WTC11 (cell line): ENCODE measurements around the gene SNX5. TPM values are rescaled to one million over a fixed set of nuclear protein-coding genes. Genes with fewer than 3 reads are reported as not detected.
A peak's percentile ranks its signal among the peaks of the same experiment; 100 is the strongest.

Experiments
- ATAC-seq: fragments of 200-7000 bp; cut with Tn5 transposase; 2 replicates; pipeline ENCODE4 v1.10.0; 2021; ENCODE audit warnings: mild to moderate bottlenecking, moderate library complexity
- CTCF ChIA-PET: fragments of 300-600 bp; sonication (Branson Sonifier 250); formaldehyde crosslinking; loops from one replicate; lab custom pipeline; 2021; ENCODE audit warnings: antibody characterized with exemption; lab: Charles Lee
- POLR2A ChIA-PET: fragments of 350-600 bp; sonication (Branson Sonifier 250); formaldehyde crosslinking; loops from one replicate; lab custom pipeline; 2021; ENCODE audit warnings: antibody characterized with exemption; lab: Charles Lee
- DNase-seq: peaks from one replicate; pipeline ENCODE4 v3.0.0; 2021; ENCODE audit warnings: low spot score
- H3K27ac Mint-ChIP-seq: 2 replicates; pipeline ENCODE4 v1.8.0; 2021; ENCODE audit warnings: mixed read lengths
- H3K27me3 Mint-ChIP-seq: 2 replicates; pipeline ENCODE4 v1.8.0; 2021; ENCODE audit warnings: low read depth, mild to moderate bottlenecking, moderate library complexity, mixed read lengths
- H3K36me3 Mint-ChIP-seq: 2 replicates; pipeline ENCODE4 v1.8.0; 2021; ENCODE audit warnings: mixed read lengths
- H3K4me1 Mint-ChIP-seq: 2 replicates; pipeline ENCODE4 v1.8.0; 2022; ENCODE audit warnings: mixed read lengths
- H3K4me3 Mint-ChIP-seq: 2 replicates; pipeline ENCODE4 v1.8.0; 2021; ENCODE audit warnings: mild to moderate bottlenecking, moderate library complexity, mixed read lengths
- H3K9me3 Mint-ChIP-seq: 2 replicates; pipeline ENCODE4 v1.8.0; 2021; ENCODE audit warnings: mixed read lengths
- ATF2 ChIP-seq: sonication (generic); formaldehyde crosslinking; IDR thresholded peaks from 2 replicates; pipeline ENCODE4 v1.8.1; 2022; ENCODE audit warnings: low read depth, missing genetic modification reagents, borderline replicate concordance
- ATF3 ChIP-seq: sonication (generic); formaldehyde crosslinking; conservative IDR thresholded peaks from 2 replicates; pipeline ENCODE4 v1.8.1; 2022; ENCODE audit warnings: mild to moderate bottlenecking, missing genetic modification reagents
- CTCF ChIP-seq: fragments of 200-600 bp; IDR thresholded peaks from 2 replicates; pipeline ENCODE4 v1.8.0; 2022; ENCODE audit warnings: antibody characterized with exemption
- E2F4 ChIP-seq: sonication (generic); formaldehyde crosslinking; IDR thresholded peaks from 2 replicates; pipeline ENCODE4 v1.8.1; 2022; ENCODE audit warnings: low read depth, mild to moderate bottlenecking, moderate library complexity, missing genetic modification reagents, borderline replicate concordance
- EMX1 ChIP-seq: fragments of 250-450 bp; sonication (Bioruptor Pico); IDR thresholded peaks from 2 replicates; pipeline ENCODE4 v1.8.0; 2021; ENCODE audit warnings: mild to moderate bottlenecking
- ERG ChIP-seq: fragments of 250-450 bp; sonication (Bioruptor Pico); IDR thresholded peaks from 2 replicates; pipeline ENCODE4 v1.8.0; 2021; ENCODE audit warnings: mild to moderate bottlenecking
- ESRRA ChIP-seq: sonication (generic); formaldehyde crosslinking; IDR thresholded peaks from 2 replicates; pipeline ENCODE4 v1.8.1; 2022; ENCODE audit warnings: mild to moderate bottlenecking, missing genetic modification reagents, borderline replicate concordance
- FOXP1 ChIP-seq: sonication (generic); formaldehyde crosslinking; IDR thresholded peaks from 2 replicates; pipeline ENCODE4 v1.8.0; 2022; ENCODE audit warnings: missing genetic modification reagents, mild to moderate bottlenecking, moderate library complexity, borderline replicate concordance
- GRHL2 ChIP-seq: fragments of 250-450 bp; sonication (Bioruptor Pico); IDR thresholded peaks from 2 replicates; pipeline ENCODE4 v1.8.0; 2022; ENCODE audit warnings: mild to moderate bottlenecking, moderate library complexity; ENCODE audit not compliant: insufficient replicate concordance, severe bottlenecking
- IRF2 ChIP-seq: sonication (generic); formaldehyde crosslinking; IDR thresholded peaks from 2 replicates; pipeline ENCODE4 v1.8.0; 2022; ENCODE audit warnings: low read depth, missing genetic modification reagents, borderline replicate concordance
- MXD4 ChIP-seq: fragments of 250-450 bp; sonication (Bioruptor Pico); IDR thresholded peaks from 2 replicates; pipeline ENCODE4 v1.8.0; 2021; ENCODE audit warnings: mild to moderate bottlenecking, moderate library complexity, borderline replicate concordance
- NR2C2 ChIP-seq: sonication (generic); formaldehyde crosslinking; IDR thresholded peaks from 2 replicates; pipeline ENCODE4 v1.8.0; 2022; ENCODE audit warnings: mild to moderate bottlenecking, missing genetic modification reagents
- SMAD4 ChIP-seq: sonication (generic); formaldehyde crosslinking; IDR thresholded peaks from 2 replicates; pipeline ENCODE4 v1.8.0; 2022; ENCODE audit warnings: mild to moderate bottlenecking, missing genetic modification reagents
- SP1 ChIP-seq: sonication (generic); formaldehyde crosslinking; conservative IDR thresholded peaks from 2 replicates; pipeline ENCODE4 v1.8.1; 2022; ENCODE audit warnings: missing genetic modification reagents
- TEAD4 ChIP-seq: sonication (generic); formaldehyde crosslinking; IDR thresholded peaks from 2 replicates; pipeline ENCODE4 v1.8.0; 2022; ENCODE audit warnings: mild to moderate bottlenecking, missing genetic modification reagents
- ZNF121 ChIP-seq: sonication (generic); formaldehyde crosslinking; IDR thresholded peaks from 2 replicates; pipeline ENCODE4 v1.8.0; 2023; ENCODE audit warnings: missing genetic modification reagents
- ZNF281 ChIP-seq: sonication (generic); formaldehyde crosslinking; IDR thresholded peaks from 2 replicates; pipeline ENCODE4 v1.8.0; 2023; ENCODE audit warnings: mild to moderate bottlenecking, missing genetic modification reagents
- ZNF317 ChIP-seq: sonication (generic); formaldehyde crosslinking; IDR thresholded peaks from 2 replicates; pipeline ENCODE4 v1.8.1; 2023; ENCODE audit warnings: low read depth, mild to moderate bottlenecking, moderate library complexity, missing genetic modification reagents, borderline replicate concordance
- ZNF425 ChIP-seq: fragments of 250-450 bp; sonication (Bioruptor Pico); conservative IDR thresholded peaks from 2 replicates; pipeline ENCODE4 v1.9.0; 2021; ENCODE audit warnings: mild to moderate bottlenecking
- ZNF671 ChIP-seq: fragments of 250-450 bp; sonication (Bioruptor Pico); IDR thresholded peaks from 2 replicates; pipeline ENCODE4 v1.8.0; 2021; ENCODE audit warnings: mild to moderate bottlenecking
- ZSCAN18 ChIP-seq: fragments of 250-450 bp; sonication (Bioruptor Pico); IDR thresholded peaks from 2 replicates; pipeline ENCODE4 v2.1.2; 2022; ENCODE audit warnings: mild to moderate bottlenecking, moderate library complexity
- total RNA-seq: library from RNA; stranded (reverse); gene quantifications from 3 replicates; pipeline ENCODE4 v1.2.3, GENCODE V29; 2021

Gene SNX5
- total RNA-seq, 1 experiment from 2014 or later, result 192 TPM

- TF ChIP-seq CTCF (no peak), NR2C2 (no peak), ATF3 (no peak), ESRRA (CRISPR knock-in tag) (no peak), MXD4 (CRISPR knock-in tag) (no peak), ATF2 (CRISPR knock-in tag) (no peak), ZSCAN18 (CRISPR knock-in tag) (no peak), E2F4 (no peak), EMX1 (CRISPR knock-in tag) (no peak; the same call in 1 of the 2 replicates), ZNF671 (CRISPR knock-in tag) (peak; percentile 83)
These were observed 28.9 kb downstream of the SNX5 start (continued) for GRCh38 chr20:17939622-17940223.

- Mint-ChIP-seq H3K4me1 (peaks cover 70% of the 10 kb centered on the region), H3K9me3 (no peaks in the 10 kb centered on the region), H3K36me3 (peaks cover 29% of the 10 kb centered on the region), H3K27ac (peak overlapping the region; percentile 98), H3K27me3 (no peaks in the 10 kb centered on the region; the same call in 1 of the 2 replicates), H3K4me3 (no peak overlapping the region)
- POLR2A ChIA-PET, result interaction anchor here (0.6 to 1.5 kb wide), 7 partner anchors 44 to 369 kb away, joined by 3 to 4 read pairs (median 3); partner anchors contain the start of genes DSTN and OVOL2
- peak; percentile 82 for DNase-seq
- ATAC-seq, result peak; percentile 71
- CTCF ChIA-PET, result interaction anchor here (0.6 to 5.4 kb wide), 52 partner anchors 10 to 441 kb away, joined by 3 to 51 read pairs (median 5); partner anchors contain the start of genes DSTN and RRBP1
- TF ChIP-seq ERG (CRISPR knock-in tag) (peak; percentile 62; the same call in 1 of the 2 replicates), ZNF281 (CRISPR knock-in tag) (no peak), ZNF317 (CRISPR knock-in tag) (no peak), ZNF121 (CRISPR knock-in tag) (no peak), SP1 (no peak; the same call in 1 of the 2 replicates), FOXP1 (0 out of 2 replicates have a peak, but pooled peaks have one; percentile 11), GRHL2 (CRISPR knock-in tag) (no peak), TEAD4 (CRISPR knock-in tag) (no peak), IRF2 (no peak), ZNF425 (0 out of 2 replicates have a peak, but pooled peaks have one; percentile 26), NR2C2 (no peak), EMX1 (CRISPR knock-in tag) (peak; percentile 76; the same call in 1 of the 2 replicates), SMAD4 (CRISPR knock-in tag) (no peak)
These were observed 29.5 kb downstream of the SNX5 start for GRCh38 chr20:17938871-17939619.
